Panc1 (cell line): ENCODE data around the gene INSC.

ENCODE experiments used
- CTCF ChIP-seq: fragments of 450-650 bp; IDR thresholded peaks from 2 replicates; pipeline ENCODE4 v1.5.1; 2017; ENCODE audit warnings: mild to moderate bottlenecking
- POLR2AphosphoS5 ChIP-seq: IDR thresholded peaks from 2 replicates; pipeline ENCODE4 v1.6.1; 2012; ENCODE audit warnings: mild to moderate bottlenecking, low read depth, low read length, moderate library complexity

- no peak for TF ChIP-seq POLR2AphosphoS5
- TF ChIP-seq CTCF, result no peak
Measured at GRCh38 chr11:15119352-15119751, 4.6 kb downstream of the INSC start.
